NB4 (cell line): Measurements from ENCODE around the gene AP1G2.

Experiments
- POLR2A ChIP-seq: IDR thresholded peaks from 2 replicates; pipeline ENCODE4 v1.6.1; 2011; ENCODE audit warnings: mild to moderate bottlenecking; ENCODE audit not compliant: insufficient read length; ENCODE audit errors: extremely low read depth
- TF ChIP-seq, protein P1 (sequence below): IDR thresholded peaks from one replicate; pipeline ENCODE4 v1.5.1; 2012; ENCODE audit warnings: low read depth, low read length

DNA sequence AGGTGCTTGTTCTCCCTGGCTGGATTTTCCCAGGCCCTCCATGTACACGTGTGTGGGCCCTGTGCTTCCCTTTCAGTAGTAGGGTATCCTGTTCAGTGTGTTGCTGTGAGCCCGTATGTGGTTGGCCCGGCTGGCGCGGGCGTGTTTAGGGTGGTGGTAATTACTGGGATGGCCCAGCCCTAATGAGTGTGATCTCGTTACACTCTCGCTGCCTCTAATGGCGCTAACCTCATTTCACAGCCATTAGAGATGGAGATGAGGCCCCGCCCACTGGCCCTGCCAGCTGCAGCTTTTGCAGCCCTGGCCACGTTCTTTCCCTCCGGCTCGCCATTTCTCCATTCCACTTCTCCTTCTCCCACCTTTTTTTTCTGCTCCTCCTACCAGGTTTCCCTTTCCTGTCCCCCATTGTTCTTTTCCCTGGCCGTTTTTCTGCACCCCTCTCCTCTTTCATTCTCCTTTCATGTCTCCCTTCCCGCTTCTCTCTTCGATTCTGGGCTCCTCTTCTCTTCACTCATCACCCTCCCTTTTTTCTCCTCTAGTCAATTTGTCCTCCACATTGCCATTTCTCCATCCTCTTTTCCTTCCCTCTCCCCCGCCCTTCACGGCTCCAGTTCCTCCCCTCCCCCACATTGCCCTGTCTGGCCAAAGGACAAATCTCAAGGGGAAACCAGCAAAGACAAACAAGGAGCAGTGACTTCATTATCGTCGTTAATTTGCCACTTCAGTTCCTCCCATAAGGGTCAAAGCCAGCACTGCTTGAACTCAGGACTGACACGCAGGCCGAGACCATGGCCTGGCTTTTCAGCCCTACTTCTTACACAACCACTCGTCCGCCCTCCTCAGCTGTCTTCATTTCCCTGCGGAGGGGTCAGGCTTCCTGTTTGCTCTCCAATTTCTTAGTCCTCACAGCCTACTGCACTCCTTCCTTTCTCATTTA, 22.8 kb downstream of the AP1G2 start:
- TF ChIP-seq, protein P1, sequence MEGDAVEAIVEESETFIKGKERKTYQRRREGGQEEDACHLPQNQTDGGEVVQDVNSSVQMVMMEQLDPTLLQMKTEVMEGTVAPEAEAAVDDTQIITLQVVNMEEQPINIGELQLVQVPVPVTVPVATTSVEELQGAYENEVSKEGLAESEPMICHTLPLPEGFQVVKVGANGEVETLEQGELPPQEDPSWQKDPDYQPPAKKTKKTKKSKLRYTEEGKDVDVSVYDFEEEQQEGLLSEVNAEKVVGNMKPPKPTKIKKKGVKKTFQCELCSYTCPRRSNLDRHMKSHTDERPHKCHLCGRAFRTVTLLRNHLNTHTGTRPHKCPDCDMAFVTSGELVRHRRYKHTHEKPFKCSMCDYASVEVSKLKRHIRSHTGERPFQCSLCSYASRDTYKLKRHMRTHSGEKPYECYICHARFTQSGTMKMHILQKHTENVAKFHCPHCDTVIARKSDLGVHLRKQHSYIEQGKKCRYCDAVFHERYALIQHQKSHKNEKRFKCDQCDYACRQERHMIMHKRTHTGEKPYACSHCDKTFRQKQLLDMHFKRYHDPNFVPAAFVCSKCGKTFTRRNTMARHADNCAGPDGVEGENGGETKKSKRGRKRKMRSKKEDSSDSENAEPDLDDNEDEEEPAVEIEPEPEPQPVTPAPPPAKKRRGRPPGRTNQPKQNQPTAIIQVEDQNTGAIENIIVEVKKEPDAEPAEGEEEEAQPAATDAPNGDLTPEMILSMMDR, result no peak
- no peak for TF ChIP-seq POLR2A
